ENCODE results near the gene FAM174B. TPM values are rescaled to one million over a fixed set of nuclear protein-coding genes. Genes with fewer than 3 reads are reported as not detected.

FAM174B gene
- total RNA-seq, 1 donor from 2014 or later: 4.9 TPM

- H3K9me3 ChIP-seq: no peaks in the 10 kb centered on the region
- H3K27me3 ChIP-seq: no peaks in the 10 kb centered on the region
- no peak overlapping the region for H3K4me3 ChIP-seq
- TF ChIP-seq, protein P1, sequence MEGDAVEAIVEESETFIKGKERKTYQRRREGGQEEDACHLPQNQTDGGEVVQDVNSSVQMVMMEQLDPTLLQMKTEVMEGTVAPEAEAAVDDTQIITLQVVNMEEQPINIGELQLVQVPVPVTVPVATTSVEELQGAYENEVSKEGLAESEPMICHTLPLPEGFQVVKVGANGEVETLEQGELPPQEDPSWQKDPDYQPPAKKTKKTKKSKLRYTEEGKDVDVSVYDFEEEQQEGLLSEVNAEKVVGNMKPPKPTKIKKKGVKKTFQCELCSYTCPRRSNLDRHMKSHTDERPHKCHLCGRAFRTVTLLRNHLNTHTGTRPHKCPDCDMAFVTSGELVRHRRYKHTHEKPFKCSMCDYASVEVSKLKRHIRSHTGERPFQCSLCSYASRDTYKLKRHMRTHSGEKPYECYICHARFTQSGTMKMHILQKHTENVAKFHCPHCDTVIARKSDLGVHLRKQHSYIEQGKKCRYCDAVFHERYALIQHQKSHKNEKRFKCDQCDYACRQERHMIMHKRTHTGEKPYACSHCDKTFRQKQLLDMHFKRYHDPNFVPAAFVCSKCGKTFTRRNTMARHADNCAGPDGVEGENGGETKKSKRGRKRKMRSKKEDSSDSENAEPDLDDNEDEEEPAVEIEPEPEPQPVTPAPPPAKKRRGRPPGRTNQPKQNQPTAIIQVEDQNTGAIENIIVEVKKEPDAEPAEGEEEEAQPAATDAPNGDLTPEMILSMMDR (IDR thresholded peaks at IDR 0.05): no peak
- TF ChIP-seq POLR2A (IDR thresholded peaks at IDR 0.05) (no peak), POLR2AphosphoS5 (IDR thresholded peaks at IDR 0.05; ENCODE audit: insufficient read depth in 1 of 2, low read depth in 1 of 2) (peak in 1 of 2 donors; percentile 9)
- H3K36me3 ChIP-seq: no peaks in the 10 kb centered on the region
- peaks cover 10% of the 10 kb centered on the region for H3K4me1 ChIP-seq
- intact Hi-C loops (cut with DNase I): no loop called here
- peak overlapping the region; percentile 53 for H3K27ac ChIP-seq
- peak in 1 of 2 donors; percentile 84 for DNase-seq (ENCODE audit: extremely low spot score in 2 of 2)
Measured at GRCh38 chr15:92666780-92667179, 11.2 kb upstream of the FAM174B start.

- peak overlapping the region; percentile 77 for H3K27ac ChIP-seq
- DNase-seq (ENCODE audit: extremely low spot score in 2 of 2): peak in 1 of 2 donors; percentile 76
- no peak overlapping the region for H3K4me3 ChIP-seq
- intact Hi-C loops (cut with DNase I): no loop called here
- no peaks in the 10 kb centered on the region for H3K36me3 ChIP-seq
- no peaks in the 10 kb centered on the region for H3K9me3 ChIP-seq
- TF ChIP-seq POLR2A (IDR thresholded peaks at IDR 0.05) (no peak), POLR2AphosphoS5 (IDR thresholded peaks at IDR 0.05; ENCODE audit: insufficient read depth in 1 of 2, low read depth in 1 of 2) (peak in 1 of 2 donors; percentile 99)
- TF ChIP-seq, protein P1 (IDR thresholded peaks at IDR 0.05): no peak
- H3K27me3 ChIP-seq: no peaks in the 10 kb centered on the region
- H3K4me1 ChIP-seq: peaks cover 10% of the 10 kb centered on the region
Measured at GRCh38 chr15:92665100-92665555, 9.6 kb upstream of the FAM174B start.

DNA sequence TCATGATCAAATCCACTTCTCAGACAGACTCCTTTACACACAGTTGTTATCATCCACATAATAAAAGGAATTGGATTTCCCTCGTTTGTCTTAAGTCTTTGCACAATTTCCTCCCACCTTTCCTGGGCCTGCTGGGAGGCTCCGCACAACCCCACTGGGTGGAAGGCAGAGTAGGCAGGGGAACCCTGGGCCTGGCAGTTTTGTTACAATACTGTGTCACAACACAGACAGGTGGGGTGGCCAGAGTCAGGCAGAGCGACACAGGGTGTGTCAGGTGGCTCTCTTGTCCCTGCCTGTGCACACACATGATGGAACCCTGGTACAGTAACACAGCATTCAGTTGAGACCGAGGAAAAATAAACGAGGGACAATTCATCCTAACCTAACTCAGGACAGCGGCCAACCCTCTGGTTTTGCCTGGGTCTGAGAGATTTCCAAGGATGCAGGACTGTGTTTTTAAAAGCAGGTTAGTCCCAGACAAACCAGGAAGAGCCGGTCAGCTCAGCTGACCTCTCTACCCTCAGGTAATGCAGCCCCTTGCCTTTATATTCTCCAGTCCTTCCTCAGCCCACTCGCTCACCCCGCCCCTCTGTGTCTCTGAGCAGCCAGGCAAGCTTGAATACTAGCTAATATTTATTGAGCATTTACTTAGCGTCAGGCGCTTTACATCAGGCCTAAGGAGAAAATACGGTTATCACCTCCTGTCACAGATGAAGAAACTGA, 8.8 kb upstream of the FAM174B start:
- Histone ChIP-seq H3K4me3 (no peak overlapping the region), H3K4me1 (peaks cover 10% of the 10 kb centered on the region), H3K9me3 (no peaks in the 10 kb centered on the region), H3K27ac (peak overlapping the region; percentile 77), H3K27me3 (no peaks in the 10 kb centered on the region), H3K36me3 (no peaks in the 10 kb centered on the region)
- intact Hi-C loops (cut with DNase I): no loop called here
- peak in 1 of 2 donors; percentile 74 for DNase-seq (ENCODE audit: extremely low spot score in 2 of 2)
- TF ChIP-seq POLR2AphosphoS5 (IDR thresholded peaks at IDR 0.05; ENCODE audit: insufficient read depth in 1 of 2, low read depth in 1 of 2) (no peak), POLR2A (IDR thresholded peaks at IDR 0.05) (no peak)
- TF ChIP-seq, protein P1 (IDR thresholded peaks at IDR 0.05): no peak

DNA sequence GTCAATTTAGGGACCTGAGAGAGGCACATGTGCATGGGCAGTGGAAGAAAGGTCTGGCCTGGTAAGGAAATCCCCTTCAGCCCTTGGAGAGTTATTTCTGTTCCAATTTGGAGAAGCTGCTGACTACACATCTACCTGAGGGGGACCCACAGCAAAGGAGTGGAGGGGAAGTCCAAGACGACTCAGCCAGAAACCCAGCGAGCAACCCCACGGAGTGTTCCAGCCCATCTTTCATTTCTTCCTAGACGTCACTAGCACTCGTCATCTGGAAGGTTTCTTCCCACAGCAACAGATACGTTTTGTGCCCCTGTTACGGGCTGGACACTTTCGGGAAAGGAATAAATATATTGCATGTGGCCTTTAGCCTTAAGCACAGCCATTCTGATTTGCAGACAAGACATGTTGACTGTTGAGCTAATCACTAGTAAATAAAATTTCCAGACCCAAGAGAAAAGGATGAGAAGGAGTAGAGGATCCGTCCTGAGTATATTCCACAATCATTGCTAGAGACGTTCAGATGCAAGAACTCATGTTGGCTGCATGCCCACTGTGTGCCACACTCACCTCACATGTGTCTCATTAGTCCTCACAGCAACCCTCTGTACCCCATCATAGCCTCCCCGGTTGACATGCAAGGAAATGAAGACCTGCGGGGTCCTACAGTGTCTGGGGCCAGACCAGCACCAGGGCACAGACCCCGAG, 7.8 kb upstream of the FAM174B start:
- H3K9me3 ChIP-seq: no peaks in the 10 kb centered on the region
- TF ChIP-seq, protein P1 (IDR thresholded peaks at IDR 0.05): no peak
- TF ChIP-seq POLR2AphosphoS5 (IDR thresholded peaks at IDR 0.05; ENCODE audit: insufficient read depth in 1 of 2, low read depth in 1 of 2) (no peak), POLR2A (IDR thresholded peaks at IDR 0.05) (no peak)
- no peaks in the 10 kb centered on the region for H3K27me3 ChIP-seq
- H3K27ac ChIP-seq: no peak overlapping the region
- DNase-seq (ENCODE audit: extremely low spot score in 2 of 2): peak in 1 of 2 donors; percentile 70
- intact Hi-C loops (cut with DNase I): no loop called here
- H3K4me1 ChIP-seq: peaks cover 10% of the 10 kb centered on the region
- H3K4me3 ChIP-seq: no peak overlapping the region
- no peaks in the 10 kb centered on the region for H3K36me3 ChIP-seq
